Smooth muscle cell (in vitro differentiated cells): ENCODE data around the gene KLK4. TPM values are rescaled to one million over a fixed set of nuclear protein-coding genes. Genes with fewer than 3 reads are reported as not detected.

Source experiments
- DNase-seq: peaks from one replicate; lab custom pipeline; 2025; ENCODE audit not compliant: unreplicated experiment; lab: John Stamatoyannopoulos, UW
- H2AFZ ChIP-seq: fragments of 200-600 bp; sonication (generic); 2 replicates; pipeline ENCODE4 v1.6.0; 2016; ENCODE audit warnings: antibody characterized with exemption, low read depth, mild to moderate bottlenecking
- H3F3A ChIP-seq: fragments of 200-600 bp; sonication (generic); 2 replicates; pipeline ENCODE4 v1.6.0; 2017; ENCODE audit warnings: antibody characterized with exemption, low read depth
- H3K27ac ChIP-seq: fragments of 200-600 bp; sonication (generic); 2 replicates; pipeline ENCODE4 v1.5.1; 2016; ENCODE audit warnings: low read depth, mild to moderate bottlenecking
- H3K27me3 ChIP-seq: fragments of 200-600 bp; sonication (generic); 2 replicates; pipeline ENCODE4 v1.6.1; 2016; ENCODE audit warnings: low read depth, mild to moderate bottlenecking
- H3K36me3 ChIP-seq: fragments of 200-600 bp; sonication (generic); 2 replicates; pipeline ENCODE4 v1.5.1; 2016; ENCODE audit warnings: low read depth
- H3K4me1 ChIP-seq: fragments of 200-600 bp; sonication (generic); 2 replicates; pipeline ENCODE4 v1.5.1; 2016; ENCODE audit warnings: low read depth
- H3K4me2 ChIP-seq: fragments of 200-600 bp; sonication (generic); 2 replicates; pipeline ENCODE4 v1.6.0; 2016; ENCODE audit warnings: mild to moderate bottlenecking
- H3K4me3 ChIP-seq: fragments of 200-600 bp; sonication (generic); 2 replicates; pipeline ENCODE4 v1.5.1; 2016; ENCODE audit warnings: mild to moderate bottlenecking
- H3K79me2 ChIP-seq: fragments of 200-600 bp; sonication (generic); 2 replicates; pipeline ENCODE4 v1.6.0; 2016; ENCODE audit warnings: low read depth, mild to moderate bottlenecking
- H3K9ac ChIP-seq: fragments of 200-600 bp; sonication (generic); 2 replicates; pipeline ENCODE4 v1.6.0; 2016; ENCODE audit warnings: low read depth
- H3K9me3 ChIP-seq: fragments of 200-600 bp; sonication (generic); replicated peaks from 2 replicates; pipeline ENCODE4 v1.5.1; 2016; ENCODE audit warnings: low read depth
- H4K20me1 ChIP-seq: fragments of 200-600 bp; sonication (generic); 2 replicates; pipeline ENCODE4 v1.6.0; 2016; ENCODE audit warnings: low read depth
- WGBS: methylation state at CpG from one replicate; pipeline ENCODE4 v1.1.7; 2016; ENCODE audit warnings: low lambda C conversion rate; 5-methylcytosine and 5-hydroxymethylcytosine counted together
- polyA plus RNA-seq: library from polyadenylated mRNA; unstranded; fragments of >200 nt; fragmentation: Nextera tagmentation; extraction: Ambion mirVana; gene quantifications from 2 replicates; pipeline ENCODE4 v1.2.1, GENCODE V29; 2016
- total RNA-seq: library from RNA; depleted of rRNA; stranded (reverse); fragments of >200 nt; gene quantifications from 2 replicates; pipeline ENCODE4 v1.2.3, GENCODE V29; 2014
- TF ChIP-seq, protein P1 (sequence below): fragments of 200-600 bp; sonication (generic); IDR thresholded peaks from 2 replicates; pipeline ENCODE4 v1.5.1; 2017; ENCODE audit warnings: borderline replicate concordance, mild to moderate bottlenecking, antibody characterized with exemption; ENCODE audit not compliant: insufficient read depth, poor library complexity, severe bottlenecking

Gene KLK4
- total and polyA plus RNA-seq, 2 experiments from 2014 or later, result 0.82 TPM; not detected in 1

DNA sequence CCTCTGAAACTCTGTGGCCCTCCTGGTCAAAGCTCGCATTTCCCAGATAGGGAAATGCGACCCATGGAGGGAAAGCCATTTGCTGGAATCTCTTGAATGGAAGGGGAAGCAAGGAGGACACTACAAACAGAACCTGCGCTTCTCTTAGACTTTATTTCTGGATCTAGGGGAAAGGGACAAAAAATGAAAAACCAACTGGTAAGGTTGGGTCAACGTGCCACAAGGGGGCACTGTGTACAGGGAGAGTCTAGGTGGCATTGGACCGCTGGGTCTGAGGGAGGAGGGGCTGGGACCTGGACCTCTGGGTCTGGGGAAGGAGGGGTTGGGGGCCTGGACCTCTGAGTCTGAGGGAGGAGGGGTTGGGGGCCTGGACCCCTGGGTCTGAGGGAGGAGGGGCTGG is 5.0 kb downstream of the KLK4 start:
- no peaks in the 10 kb centered on the region for H3F3A ChIP-seq
- no peaks in the 10 kb centered on the region for H3K9me3 ChIP-seq
- H3K4me2 ChIP-seq, result no peak overlapping the region
- no peaks in the 10 kb centered on the region for H3K79me2 ChIP-seq
- H3K27me3 ChIP-seq, result peaks cover 38% of the 10 kb centered on the region
- no peaks in the 10 kb centered on the region for H3K4me1 ChIP-seq
- H3K27ac ChIP-seq, result no peak overlapping the region
- WGBS, result 16% methylated on average over 5 of the region's 5 CpGs
- no peak overlapping the region for H2AFZ ChIP-seq
- no peak overlapping the region for H3K9ac ChIP-seq
- H3K4me3 ChIP-seq, result no peak overlapping the region
- H3K36me3 ChIP-seq, result no peaks in the 10 kb centered on the region
- TF ChIP-seq, protein P1, sequence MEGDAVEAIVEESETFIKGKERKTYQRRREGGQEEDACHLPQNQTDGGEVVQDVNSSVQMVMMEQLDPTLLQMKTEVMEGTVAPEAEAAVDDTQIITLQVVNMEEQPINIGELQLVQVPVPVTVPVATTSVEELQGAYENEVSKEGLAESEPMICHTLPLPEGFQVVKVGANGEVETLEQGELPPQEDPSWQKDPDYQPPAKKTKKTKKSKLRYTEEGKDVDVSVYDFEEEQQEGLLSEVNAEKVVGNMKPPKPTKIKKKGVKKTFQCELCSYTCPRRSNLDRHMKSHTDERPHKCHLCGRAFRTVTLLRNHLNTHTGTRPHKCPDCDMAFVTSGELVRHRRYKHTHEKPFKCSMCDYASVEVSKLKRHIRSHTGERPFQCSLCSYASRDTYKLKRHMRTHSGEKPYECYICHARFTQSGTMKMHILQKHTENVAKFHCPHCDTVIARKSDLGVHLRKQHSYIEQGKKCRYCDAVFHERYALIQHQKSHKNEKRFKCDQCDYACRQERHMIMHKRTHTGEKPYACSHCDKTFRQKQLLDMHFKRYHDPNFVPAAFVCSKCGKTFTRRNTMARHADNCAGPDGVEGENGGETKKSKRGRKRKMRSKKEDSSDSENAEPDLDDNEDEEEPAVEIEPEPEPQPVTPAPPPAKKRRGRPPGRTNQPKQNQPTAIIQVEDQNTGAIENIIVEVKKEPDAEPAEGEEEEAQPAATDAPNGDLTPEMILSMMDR, result peak; percentile 41
- DNase-seq, result no peak
- H4K20me1 ChIP-seq, result no peaks in the 10 kb centered on the region

DNA sequence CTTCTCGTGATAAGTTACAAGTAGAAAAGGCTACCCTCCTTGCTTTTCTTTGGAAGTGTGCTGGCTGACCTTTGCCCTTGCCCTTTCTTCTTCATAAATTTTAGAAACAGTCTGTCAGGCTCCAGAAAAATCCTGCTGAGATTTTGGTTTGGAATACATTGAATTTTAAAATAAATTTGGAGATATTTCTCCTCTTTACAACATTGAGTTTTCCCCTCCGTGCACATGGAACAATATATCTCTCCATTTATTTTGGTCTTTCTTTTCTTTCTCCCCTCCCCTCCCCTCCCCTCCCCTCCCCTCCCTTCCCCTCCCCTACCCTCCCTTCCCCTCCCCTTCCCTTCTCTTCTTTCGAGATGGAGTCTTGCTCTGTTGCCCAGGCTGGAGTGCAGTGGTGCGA is 8.6 kb downstream of the KLK4 start:
- 78% methylated on average over 2 of the region's 4 CpGs for WGBS
- no peaks in the 10 kb centered on the region for H3K36me3 ChIP-seq
- H3K4me1 ChIP-seq, result no peaks in the 10 kb centered on the region
- no peaks in the 10 kb centered on the region for H3K9me3 ChIP-seq
- TF ChIP-seq, protein P1, result no peak
- H3K27me3 ChIP-seq, result peaks cover 3% of the 10 kb centered on the region
- no peak overlapping the region for H3K4me3 ChIP-seq
- no peaks in the 10 kb centered on the region for H4K20me1 ChIP-seq
- no peaks in the 10 kb centered on the region for H3F3A ChIP-seq
- H3K9ac ChIP-seq, result no peak overlapping the region
- H3K4me2 ChIP-seq, result no peak overlapping the region
- no peak overlapping the region for H2AFZ ChIP-seq
- no peak for DNase-seq
- no peaks in the 10 kb centered on the region for H3K79me2 ChIP-seq
- no peak overlapping the region for H3K27ac ChIP-seq

DNA sequence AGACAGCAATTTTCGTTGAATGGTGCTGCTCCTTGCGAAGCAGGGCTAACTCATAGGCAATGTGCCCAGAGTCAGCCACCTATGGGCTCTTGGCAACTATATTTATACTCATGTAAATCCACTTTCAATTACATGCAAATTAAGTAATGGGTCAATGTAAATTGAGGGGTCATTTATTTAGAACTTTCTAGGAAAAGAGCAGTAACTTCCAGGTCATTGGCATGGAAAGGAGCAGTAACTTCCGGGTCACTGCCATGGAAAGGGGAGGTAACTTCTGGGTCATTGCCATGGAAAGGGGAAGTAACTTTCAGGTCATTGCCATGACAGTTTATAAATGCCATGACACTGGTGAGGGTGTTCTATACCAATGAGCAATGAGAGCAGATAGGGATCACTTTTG is 11.6 kb downstream of the KLK4 start:
- H3K4me3 ChIP-seq, result no peak overlapping the region
- H3K36me3 ChIP-seq, result no peaks in the 10 kb centered on the region
- H3K4me2 ChIP-seq, result no peak overlapping the region
- H3K9ac ChIP-seq, result peak overlapping the region; percentile 2
- H3K9me3 ChIP-seq, result no peaks in the 10 kb centered on the region
- no peaks in the 10 kb centered on the region for H3K27me3 ChIP-seq
- no peaks in the 10 kb centered on the region for H3K79me2 ChIP-seq
- H2AFZ ChIP-seq, result no peak overlapping the region
- peak overlapping the region; percentile 65 for H3K27ac ChIP-seq
- 92% methylated on average over 3 of the region's 3 CpGs for WGBS
- H3K4me1 ChIP-seq, result no peaks in the 10 kb centered on the region
- H3F3A ChIP-seq, result no peaks in the 10 kb centered on the region
- DNase-seq, result no peak
- TF ChIP-seq, protein P1, result no peak
- no peaks in the 10 kb centered on the region for H4K20me1 ChIP-seq

DNA sequence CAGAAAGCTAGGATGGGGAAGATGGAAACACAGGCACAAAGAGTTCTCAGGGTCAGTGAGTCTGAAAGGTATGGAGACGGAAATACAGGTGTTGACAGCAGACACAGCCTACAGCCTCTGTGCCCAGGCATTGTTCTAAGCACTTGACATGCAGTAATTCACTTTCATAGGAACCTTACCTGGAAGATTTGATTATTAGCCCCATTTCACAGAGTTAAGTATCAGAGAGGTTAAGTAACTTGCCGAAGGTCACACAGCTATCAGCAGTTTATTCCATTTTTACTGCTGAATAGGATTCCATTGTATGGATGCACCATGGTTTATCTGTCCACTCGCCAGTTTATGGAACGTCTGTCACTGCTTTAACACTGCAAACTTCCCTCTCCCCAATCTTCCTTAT is 13.2 kb downstream of the KLK4 start:
- H3K27ac ChIP-seq, result peak overlapping the region; percentile 77
- no peak overlapping the region for H2AFZ ChIP-seq
- no peak overlapping the region for H3K4me2 ChIP-seq
- no peaks in the 10 kb centered on the region for H4K20me1 ChIP-seq
- H3K79me2 ChIP-seq, result no peaks in the 10 kb centered on the region
- H3F3A ChIP-seq, result no peaks in the 10 kb centered on the region
- DNase-seq, result no peak
- no peaks in the 10 kb centered on the region for H3K27me3 ChIP-seq
- WGBS, result 83% methylated on average over 4 of the region's 4 CpGs
- H3K9me3 ChIP-seq, result no peaks in the 10 kb centered on the region
- no peak overlapping the region for H3K9ac ChIP-seq
- TF ChIP-seq, protein P1, result no peak
- H3K4me1 ChIP-seq, result no peaks in the 10 kb centered on the region
- no peak overlapping the region for H3K4me3 ChIP-seq
- H3K36me3 ChIP-seq, result no peaks in the 10 kb centered on the region
